Stimulated activated CD4-positive, alpha-beta T cell treated with anti-CD3 and anti-CD28 coated beads, Interleukin-12 subunit alpha, Interleukin-12 subunit beta, amount 100 ng/mL, for 48 hours (primary cell): Measurements from ENCODE around the gene TMA16.
"Not testable (repeated sequence)": the region's sequence is repeated elsewhere in the genome, so short reads cannot be mapped to it uniquely, and the experiment has no call there.

ENCODE experiments used
- DNase-seq, 3 donors: peaks; one replicate each; pipeline ENCODE4 v3.0.0-alpha.2; 2020; ENCODE audit warnings: low read depth in 2 of 3, low spot score in 1 of 3

The TMA16 gene

DNA sequence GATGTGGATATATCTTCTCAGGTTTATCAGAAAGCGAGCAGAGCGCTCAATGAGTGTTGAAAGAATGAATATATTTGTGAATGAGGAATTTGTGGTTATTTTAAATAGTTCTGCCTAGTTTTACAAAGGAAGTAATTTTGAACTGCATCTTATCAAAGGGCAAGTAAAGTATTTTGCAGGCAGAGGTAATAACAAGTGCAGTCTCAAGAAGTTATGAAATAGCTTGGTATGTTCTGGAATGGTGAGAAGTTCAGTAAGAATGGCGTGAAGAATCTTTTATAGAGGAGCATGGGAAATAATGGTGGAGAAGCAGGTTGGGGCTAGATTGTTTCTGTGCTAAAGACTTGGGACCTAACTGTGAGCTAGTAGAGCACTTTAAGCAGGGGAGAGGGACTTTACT lies 10.9 kb downstream of the TMA16 start:
- no peak for DNase-seq

DNA sequence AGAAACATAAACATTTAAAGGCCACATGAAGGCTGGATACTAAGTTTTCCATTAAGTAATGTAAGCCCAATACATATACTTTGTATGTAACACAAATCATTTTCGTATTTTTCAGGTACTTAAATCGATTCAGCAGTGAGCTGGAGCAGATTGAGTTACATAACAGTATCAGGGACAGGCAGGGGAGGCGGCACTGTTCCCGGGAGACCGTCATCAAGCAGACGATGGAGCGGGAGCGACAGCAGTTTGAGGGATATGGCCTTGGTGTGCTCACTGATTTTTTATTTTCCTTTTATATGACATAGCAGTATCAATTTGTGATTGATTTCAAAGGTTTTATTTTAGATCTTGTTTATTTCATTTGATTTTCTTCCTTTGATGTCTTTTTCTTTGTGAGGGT lies 20.7 kb downstream of the TMA16 start:
- DNase-seq: no peak

DNA sequence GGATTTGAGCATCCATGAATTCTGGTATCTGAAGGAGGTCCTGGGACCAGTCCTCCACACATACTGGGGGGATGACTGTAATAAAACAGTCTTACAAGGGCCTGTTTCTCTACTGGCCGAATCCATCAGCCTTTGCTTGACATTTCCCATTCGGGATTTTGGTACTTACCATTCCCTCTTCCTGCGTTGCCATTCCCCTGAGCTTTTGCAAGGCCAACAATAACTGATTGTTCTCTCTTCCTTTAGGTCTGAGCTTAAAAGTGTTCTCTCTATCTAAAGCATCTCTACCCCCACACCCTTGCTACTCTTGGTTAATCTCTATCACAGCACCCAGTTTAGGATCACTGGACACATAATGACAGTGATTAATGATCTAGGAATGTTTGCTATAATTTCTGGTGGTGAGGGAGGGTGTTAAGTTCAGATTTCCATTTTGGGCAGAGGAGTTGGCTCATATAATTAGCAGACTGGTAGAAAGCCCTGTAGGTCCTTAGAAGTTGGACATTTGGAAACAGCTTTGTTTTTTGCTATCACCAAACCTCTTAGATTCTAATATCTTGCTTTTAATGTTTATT lies 29.4 kb downstream of the TMA16 start:
- no peak for DNase-seq

DNA sequence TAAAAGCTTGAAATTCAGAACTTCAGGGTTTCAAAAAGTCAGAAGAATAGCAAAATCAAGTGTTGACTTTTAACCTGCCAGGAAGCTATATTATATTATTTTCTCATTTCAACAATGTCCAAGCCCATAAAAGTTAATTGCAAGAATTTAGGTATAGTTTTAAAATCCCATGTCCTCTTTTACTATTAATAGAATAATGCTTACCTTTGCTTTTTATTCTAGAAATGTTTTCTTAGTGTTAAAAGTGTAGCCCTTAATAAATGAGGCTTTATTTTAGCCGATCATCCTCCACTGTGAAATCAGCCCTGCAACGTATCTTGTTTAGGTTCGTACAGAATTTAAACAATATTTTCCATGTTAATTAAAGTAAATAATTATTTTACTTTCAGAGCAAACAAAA lies 31.5 kb downstream of the TMA16 start:
- no peak for DNase-seq

DNA sequence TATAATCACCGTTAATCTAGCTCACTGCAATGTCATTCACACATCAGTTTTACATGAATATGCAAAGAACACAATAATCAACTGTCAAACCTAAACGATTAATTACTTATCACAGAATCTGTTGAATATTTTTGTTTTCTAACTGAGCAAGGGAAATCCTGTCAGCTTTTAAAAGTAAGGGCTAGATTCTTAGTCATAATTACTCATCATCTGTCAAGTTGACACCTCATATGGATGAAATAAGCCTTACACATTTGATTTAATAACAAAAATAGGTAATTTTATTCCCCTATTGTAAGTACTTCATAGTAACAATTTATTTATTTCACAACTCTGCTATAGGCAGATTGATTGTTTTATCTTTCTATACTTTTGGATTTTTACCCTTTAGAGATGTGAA lies 32.7 kb downstream of the TMA16 start:
- no peak for DNase-seq

DNA sequence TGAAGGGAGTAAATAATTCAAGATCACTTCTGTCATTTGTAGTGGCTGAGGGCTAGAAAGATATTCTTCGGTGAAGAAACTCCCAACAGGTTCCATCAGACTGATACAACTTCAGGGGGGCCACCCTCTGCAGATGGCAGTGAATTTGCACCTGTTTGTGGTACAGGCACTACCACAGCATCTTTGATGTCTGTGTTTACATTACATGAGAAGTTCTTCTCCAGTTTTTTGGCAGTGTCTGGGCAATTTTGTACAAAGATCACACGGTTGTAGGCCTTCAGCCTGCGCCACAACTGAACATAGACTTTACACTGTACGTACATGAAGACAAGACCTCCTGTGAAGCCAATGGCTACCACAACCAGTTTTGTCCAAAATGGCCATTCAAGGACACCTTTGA lies 34.2 kb downstream of the TMA16 start:
- DNase-seq: no peak

DNA sequence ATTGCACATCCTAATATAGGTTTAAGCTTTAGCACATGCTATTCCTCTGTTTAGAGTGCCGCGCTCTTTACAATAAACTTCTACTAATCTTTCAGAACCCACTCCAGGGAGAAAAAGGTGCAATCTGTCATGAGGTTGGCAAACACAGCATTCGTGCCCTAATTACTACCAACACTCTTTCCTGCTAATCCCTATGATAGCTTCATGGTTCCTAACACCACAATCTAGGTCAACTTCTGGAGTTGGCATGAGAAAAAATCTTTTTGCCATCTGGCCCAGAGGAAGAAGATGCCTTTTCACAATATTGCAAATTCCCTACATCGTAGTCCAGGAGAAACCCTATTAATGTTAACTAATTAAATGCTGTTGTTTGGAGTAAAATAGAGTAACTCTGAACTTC lies 39.6 kb downstream of the TMA16 start:
- DNase-seq: no peak

DNA sequence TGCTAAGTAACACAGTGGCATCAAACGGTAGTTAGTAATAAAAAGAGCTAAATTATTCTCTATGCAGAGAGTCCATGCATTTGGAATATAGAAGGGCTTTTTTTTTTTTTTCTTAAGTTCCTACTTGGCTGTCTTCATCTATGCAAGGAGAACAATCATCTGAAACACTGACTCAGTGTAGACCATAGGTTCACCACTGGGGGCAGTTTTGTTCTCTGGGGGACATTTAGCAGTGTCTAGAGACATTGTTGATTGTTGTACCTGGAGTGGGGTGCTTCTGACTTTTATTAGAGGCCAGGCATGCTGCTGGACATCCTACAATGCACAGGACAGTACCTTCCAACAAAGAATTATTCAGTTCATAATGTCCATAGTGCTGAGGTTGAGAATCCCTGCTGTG lies 41.2 kb downstream of the TMA16 start:
- DNase-seq: no peak

DNA sequence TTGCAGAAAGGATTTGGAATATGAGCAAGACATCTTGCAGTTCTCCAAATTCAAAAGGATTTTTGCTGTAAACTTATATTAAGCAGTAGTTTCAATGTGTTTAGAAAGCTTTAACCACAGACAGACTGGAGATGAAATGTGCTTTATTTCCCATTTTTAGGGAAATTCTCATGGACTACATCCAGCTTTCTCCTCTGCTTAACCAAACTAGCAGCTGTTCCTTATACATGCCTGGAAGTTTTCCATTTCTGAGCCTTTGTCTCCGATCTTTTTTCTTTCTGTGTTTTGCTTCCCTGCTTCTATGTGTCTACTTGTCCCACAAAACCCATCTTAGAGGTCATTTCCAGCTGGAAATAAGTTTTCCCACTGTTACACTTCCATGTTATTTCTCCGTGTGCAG lies 41.6 kb downstream of the TMA16 start:
- DNase-seq: no peak

DNA sequence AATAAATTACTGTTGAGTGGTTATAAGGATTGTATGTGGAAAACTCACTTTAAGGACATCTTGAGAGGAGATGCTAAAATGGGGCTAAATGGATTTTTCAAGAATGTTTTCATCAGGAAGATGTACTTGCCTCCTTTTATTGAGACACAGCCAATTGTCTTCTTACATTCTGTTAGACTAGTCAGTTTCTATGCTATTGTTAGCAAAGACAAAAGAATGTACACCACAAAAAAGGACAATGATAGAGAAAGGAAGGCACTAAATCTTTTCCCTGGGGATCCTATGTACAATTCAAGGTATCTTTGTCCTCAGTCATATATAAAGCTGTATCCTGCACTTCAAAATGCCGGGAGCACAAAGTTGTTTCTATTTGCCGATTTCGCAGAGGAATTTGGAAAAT lies 42.6 kb downstream of the TMA16 start:
- no peak for DNase-seq

DNA sequence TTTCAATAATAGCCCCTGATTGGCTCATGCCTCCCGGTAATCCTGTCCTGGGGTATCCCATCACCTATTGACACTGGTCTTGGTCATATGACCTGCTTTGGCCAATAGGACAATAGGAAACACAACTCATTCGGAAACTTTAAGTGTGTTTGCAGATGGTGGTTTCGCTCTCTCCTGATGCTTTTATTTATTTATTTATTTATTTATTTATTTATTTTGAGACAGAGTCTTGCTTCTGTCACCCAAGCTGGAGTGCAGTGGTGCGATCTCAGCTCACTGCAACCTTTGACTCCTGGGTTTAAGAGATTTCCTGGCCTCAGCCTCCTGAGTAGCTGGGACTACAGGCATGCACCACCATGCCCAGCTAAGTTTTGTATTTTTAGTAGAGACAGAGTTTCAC lies 44.3 kb downstream of the TMA16 start:
- not testable (repeated sequence) for DNase-seq

DNA sequence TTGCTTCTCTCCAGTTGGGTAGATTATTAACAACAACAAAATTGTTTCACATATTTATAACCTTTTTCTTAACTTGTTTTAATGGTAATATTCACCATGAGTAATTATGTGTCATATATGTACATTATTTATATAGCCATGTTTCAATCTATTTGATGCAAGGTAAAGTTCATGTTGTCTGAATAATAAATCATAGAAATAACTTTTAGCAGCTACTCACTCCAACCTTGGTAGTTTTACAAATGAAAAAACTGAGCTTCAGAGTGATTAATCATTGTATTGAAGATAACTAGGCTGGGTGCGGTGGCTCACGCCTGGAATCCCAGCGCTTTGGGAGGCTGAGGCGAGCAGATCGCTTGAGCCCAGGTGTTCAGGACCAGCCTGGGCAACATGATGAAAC lies 46.0 kb downstream of the TMA16 start:
- DNase-seq: no peak

DNA sequence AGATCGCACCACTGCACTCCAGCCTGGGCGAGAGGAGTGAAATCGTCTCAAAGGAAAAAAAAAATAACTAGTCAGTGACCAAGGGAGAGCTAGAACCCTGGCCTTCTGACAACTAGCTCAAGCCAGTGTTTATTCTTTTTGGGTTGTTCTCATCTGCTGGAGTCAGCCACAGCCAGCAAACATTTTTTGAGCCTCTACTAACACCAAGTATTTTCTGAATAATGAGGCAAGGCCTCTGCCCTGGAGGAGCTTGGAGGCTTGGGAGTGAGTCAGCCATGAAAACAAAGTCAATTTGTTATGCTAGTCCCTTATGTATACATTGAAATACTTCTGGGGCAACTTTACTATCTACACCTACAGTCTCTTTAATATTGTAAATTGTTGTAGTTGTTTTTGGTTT lies 46.5 kb downstream of the TMA16 start:
- DNase-seq: no peak

DNA sequence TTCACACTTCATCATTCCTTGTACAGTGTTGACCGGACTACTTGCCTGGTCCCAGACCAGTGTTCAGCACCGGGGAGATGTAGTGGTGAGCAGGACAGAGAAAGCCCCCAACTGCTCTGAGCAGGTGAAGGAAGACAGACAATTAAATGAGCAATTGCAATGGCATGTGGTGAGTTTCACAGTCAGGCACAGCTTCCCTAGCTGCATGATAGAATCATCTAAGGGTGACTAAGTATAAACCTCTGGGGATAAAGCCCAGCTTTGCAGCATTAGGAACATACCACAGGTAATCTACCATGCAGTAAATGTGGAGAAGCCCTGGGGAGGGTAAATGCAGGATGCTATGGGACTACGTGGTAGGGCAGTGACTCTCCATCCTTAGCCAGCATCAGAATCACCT lies 47.8 kb downstream of the TMA16 start:
- DNase-seq: no peak

DNA sequence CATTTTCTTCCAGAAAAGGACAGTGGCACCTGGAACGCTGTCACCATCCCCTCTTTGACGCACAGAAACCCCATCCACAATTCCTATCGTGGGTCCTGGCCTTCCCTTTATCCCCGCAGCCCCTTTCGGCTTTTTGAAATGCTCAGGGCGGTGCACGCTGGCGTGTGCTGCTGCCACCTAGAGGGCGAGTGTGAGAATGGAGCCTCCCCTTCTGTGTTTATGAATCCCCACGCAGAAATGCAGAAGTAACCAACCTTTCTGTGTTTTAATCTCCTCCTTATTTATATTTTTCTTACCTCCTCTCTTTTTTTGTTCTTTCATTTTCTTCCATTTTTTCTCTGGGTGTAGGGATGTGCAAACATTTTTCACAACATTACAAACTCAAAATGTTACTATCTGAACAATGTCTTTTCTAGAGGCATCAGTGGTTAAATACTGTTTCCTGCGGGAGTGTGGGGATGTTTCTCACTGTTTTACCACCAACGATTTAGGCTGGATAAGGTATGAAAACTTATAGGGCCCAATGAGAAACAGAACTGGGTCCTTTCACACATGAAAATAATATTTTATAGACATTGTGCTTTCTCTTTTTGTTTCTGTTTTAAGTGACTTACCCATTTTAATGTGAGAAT lies 50.0 kb downstream of the TMA16 start:
- peak; percentile 10 to 46 (median 32) for DNase-seq

DNA sequence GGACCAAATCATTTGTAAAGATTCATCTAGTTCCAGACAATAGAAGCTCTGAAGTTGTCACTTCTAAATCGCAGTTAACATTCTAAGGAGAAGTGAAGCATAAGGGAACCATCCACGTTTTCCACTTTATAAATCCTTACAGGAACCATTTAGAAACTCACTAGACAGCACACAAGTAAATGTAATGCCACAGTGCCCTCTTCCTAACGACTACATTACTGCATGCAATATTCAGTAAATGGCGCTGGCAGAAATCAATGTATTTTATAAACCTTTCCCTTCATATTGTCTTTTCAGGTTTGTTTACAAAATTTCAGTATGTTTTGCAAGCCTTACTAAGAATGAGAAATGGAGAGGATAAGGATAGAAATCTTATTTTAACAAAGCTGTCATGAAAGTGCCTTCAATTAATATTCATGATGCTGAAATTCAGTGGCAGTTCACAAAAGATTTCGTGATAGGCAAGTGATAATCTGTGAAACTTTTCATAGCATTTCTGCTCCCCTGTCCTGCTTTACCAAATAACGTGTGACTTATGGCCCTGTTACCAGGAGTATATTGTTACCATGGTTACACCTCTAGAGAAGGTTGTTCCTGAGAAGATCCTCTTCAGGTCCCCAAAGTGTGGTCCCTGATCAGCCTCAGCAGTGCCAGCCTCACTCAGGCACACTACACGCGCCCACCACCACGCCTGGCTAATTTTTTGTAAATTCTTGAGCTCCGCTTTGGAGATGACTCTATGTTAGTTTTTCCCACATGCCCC lies 54.2 kb downstream of the TMA16 start:
- DNase-seq: peak in 1 of 3 donors; percentile 18

DNA sequence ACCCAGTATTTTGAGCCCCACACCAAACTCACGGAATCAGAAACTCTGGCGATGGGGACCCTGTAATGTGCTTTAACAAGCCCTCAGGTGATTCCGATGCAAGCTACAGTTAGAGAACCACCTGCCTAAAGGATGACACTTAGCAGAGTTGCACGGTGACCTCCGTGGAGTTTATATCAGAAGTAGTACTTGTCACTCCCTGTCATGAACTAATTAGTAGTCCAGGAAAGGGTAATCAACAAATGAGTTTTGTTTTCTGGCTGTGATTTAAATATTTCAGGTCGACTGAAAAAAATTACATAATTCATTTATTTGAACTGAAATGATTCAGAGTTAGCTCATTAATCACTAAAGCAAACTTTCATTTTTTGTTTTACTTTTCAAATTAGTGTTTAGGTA lies 56.4 kb downstream of the TMA16 start:
- DNase-seq: no peak

DNA sequence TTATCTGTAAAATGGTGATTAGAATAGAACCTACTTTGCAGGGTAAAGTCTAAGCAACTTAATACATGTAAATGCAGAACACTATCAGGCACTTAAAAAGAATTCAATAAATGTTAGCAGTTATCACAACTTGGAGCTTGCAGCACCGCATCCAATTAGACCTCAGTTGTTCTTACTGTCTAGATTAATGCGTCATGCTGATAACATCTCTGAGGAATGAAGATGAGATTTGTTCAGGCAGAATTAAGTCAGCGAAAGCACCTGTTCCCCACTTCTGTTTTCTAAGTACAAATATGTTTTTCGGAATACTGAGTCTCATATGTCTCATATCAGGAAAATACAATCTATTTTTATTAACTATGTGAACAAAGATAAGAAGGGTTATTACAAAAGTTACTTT lies 58.7 kb downstream of the TMA16 start:
- DNase-seq: no peak

DNA sequence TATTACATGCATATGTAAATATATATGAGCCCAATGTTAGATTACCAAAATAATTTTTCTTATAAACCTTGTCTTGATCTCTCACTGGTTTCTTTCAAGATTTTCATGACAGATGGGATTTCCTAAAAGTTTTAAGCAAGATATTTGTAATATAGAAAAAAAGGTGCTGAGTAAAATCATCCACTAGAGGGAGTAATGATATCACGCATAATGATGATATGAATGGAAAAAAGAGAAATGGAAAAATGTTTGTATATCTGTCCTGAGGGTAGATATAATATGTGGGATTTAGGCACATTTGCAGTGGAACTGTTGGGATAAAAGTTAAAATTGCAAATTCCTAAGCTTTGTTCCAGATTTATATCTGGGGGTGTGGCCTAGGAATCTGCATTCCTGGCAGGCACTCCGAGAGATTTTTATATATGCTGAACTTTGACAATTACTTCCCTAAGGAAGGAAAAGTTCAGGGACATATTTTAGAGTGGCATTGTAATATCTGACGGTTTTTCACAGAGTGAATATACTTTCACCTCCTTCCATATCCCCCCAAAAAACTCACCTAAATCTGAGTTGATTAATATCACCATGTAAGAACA lies 60.5 kb downstream of the TMA16 start:
- DNase-seq: no peak

DNA sequence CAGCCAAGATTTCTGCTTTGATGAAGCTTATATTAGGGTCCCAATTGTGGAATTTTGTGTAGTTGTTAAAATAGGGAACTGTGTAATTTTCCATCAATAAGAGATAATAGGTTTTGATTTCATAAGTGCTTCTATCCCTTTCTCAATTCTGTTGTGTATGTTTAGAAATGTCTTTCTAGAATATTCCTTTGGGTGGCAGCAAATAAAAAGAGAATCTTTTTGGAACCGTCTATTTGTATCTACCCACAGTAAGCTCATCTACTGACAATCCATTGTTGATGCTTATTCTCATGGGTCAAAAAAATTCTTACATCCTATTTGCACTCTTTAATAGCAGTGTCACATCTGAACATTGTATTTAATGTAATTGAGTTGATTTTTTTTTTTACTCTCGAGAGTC lies 61.7 kb downstream of the TMA16 start:
- DNase-seq: no peak

DNA sequence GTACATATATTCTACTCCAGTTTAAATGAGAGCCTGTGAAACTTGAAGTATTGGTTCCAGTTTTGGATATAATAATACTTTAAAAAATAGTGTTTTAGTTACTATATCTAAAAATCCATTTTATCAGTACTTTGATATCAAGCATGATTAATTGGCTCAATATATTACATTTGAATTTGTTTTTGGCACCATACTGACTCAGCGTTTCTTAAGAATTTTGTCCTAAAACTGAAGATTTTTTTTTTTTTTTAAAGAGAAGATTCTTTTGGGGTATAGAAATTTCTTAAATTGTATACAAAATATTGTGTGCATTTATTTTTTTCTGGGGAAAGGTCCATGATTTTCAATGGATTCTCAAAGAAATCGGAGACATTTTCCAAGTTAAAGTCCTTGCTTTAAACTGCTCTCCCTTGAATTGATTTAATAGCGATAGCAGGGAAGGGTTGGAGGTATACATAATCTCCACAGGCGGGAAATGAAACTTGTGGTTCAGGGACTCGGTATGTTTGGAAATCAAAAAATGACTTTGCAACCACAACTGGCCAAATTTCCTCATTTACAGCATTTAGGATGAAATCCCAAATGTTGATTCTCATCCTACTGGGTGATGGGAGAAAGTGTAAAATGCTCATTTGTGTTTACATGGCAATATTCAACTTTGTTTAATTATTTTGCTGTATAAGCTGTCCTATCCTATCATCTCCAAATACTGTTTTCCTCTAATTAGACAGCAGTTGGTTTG lies 62.3 kb downstream of the TMA16 start:
- DNase-seq: no peak
